A172 (cell line): ENCODE results near the gene DHX38. TPM values are rescaled to one million over a fixed set of nuclear protein-coding genes. Genes with fewer than 3 reads are reported as not detected.

Experiments used
- DNase-seq: peaks from one replicate; pipeline ENCODE4 v3.0.0-alpha.2; 2015; ENCODE audit warnings: low spot score
- total RNA-seq: library from RNA; depleted of rRNA; stranded (reverse); fragments of >200 nt; shearing (Covaris generic); gene quantifications from 2 replicates; pipeline ENCODE4 v1.2.3, GENCODE V29; 2014

The DHX38 gene
- total RNA-seq, 1 experiment from 2014 or later: 47.2 TPM

GRCh38 chr16:72120026-72120425, 26.4 kb downstream of the DHX38 start:
- DNase-seq: no peak

DNA sequence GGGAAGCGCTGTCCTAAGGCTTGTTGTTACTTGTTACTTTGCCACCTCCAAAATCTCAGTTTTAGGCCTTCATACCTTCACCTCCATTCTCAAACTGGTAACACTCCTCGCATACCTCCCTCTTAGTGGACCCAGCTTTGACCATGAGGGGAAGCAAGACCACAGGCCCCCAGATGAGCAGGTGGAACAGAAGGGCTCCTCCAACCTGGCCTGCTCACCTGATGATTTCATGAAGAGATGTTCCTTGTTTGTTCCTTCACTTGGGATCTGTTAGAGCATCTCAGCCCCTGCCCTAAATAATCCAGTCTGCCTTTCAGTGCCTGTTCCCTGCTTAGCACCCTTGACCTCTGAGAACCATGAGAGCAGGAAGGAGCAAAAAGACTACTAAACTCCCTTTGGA, 28.7 kb downstream of the DHX38 start:
- DNase-seq: no peak

DNA sequence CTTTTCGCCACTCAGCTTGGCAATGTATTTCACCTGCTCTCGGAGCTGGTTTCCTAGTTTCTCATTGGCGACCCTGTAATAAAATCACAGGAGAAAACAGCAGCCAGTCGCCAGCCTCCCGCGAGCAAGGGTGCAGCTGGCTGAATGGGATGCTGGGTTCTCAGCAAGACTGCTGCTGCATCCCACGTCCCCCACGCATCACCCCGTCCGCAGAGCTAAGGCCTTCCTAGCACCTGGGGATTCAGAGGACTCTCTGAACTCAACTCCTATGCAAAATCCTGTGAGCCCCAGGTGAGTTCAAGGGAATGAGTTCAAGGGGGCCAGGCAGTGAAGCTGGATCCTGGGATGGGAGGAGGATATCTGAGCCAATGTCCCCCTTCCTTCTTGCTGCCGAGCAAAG, 29.3 kb downstream of the DHX38 start:
- DNase-seq: no peak

DNA sequence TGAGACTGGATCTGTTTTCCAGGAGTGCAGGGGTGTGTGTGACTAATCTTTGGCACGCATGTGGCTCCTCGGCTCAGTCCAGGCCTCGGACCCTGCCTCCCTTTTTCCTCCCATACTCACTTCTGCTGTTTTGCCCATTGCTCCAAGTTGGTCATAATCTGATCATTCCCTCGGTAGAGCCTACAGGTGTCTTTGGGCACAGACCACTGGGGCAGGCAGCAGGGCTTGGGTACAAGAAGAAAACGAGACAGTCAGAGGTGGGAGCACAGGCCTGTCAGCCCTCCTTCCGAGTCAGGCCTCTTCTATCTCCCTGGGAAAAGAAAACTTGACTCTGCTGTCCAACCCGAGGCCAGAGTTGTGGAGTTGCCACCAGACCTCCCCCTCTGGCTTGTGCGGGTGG, 29.8 kb downstream of the DHX38 start:
- DNase-seq: no peak

- no peak for DNase-seq
Observed at GRCh38 chr16:72124148-72124547, 30.5 kb downstream of the DHX38 start.

GRCh38 chr16:72124761-72125634, 31.4 kb downstream of the DHX38 start:
- DNase-seq: peak; percentile 69

DNA sequence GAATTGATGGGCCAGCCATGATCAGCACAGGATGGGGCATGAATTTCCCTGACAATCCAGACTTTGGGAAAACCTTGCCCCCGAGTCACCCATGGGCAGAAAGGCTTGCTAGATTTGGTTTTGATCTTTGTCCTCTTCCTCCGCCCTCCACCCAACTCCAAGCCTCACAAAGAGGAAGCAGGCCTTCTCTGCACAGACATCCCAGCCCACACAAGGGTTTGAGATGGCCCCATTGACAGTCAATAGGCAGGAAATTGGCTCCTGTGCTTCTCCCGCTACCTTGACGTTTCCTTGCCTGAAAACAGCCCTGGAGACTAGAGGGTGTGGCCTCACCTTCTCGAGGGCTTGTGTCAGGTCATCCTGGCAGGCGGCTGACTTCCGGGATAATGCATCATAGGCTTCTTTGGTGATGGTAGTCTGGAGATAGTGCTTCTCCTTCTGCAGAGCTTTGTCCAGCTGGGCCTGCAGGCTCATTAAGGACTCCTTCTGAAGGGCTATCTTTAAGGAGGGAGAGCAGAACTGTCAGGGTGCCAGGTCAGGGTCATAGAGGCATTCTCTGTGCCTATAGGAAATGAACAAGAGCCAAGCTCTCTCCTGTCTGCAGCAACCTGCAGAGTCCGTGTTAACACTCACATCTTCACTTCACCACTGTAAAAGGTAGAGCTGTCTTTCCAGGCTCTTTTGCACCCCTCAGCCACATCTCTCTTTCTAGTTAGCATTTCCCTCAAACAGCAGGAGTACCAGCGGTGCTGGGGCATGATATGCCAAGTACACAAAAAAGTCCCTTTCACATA, 32.2 kb downstream of the DHX38 start:
- no peak for DNase-seq

GRCh38 chr16:72126429-72126765, 32.8 kb downstream of the DHX38 start:
- DNase-seq: no peak

DNA sequence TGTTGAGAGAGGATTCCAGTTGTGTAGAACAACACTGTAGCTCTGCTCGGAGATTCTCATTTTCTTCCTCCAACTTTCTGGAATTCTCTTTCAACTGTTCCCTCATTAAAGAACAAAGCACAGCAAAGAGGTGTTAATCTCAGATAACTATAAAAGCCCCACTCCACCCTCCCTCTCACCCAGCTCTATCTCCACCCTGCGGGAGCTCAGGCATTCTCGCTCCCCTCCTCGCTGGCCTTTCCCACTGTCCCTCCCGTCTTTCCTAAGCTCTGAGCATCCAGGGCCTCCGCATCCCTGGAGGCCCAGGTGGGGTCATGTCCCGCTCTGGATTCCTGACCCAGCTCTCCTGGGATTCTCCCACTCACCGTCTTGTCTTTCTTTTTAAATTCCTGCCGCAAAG, 35.1 kb downstream of the DHX38 start:
- no peak for DNase-seq

DNA sequence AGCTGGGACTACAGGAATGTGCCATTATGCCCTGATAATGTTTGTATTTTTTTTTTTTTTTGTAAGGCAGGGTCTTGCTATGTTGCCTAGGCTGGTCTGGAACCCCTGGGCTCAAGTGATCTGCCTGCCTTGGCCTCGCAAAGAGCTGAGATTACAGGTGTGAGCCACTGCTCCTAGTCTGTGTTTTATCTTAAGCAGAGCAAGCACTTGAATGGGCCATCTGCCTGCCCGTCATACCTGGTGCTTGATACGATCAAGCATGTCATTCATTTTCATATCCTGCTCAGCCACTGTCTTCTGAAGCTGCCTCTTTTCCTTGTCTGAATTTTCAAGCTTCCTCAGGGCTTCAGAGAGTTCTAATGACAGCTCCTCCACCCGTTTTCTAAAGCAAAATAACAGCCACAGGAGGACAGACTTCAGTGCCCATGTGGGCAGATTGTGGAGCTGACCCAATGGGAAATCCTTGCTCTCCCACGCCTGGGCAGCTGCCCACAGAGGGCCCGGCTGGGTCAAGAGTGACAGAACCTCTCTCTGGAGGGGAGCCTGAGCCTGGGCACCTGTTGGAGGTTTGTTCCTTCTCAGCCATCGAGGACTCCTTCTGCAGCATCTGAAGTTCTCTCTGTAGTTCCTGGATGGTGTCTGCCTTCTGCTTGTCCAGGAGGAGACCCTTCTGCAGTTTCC, 36.5 kb downstream of the DHX38 start:
- no peak for DNase-seq

DNA sequence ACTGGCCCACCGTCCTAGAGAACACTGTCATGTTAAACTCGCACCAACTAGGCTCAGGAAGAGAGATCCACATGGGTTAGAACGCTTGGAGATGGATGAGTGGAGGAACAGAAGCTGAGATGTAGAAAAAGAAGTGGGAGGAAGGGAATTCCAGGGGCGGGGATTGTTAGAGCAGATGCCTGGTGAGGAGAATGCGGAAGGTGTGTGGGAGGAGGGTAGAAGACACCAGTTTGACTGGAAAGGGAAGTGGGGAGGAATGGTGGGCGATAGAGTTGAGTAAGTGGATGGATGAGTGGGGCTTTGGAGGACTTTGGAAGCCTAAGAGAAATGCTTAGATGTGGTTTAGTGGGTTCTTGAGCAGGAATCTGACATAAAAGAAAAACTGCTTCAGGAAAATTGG, 37.4 kb downstream of the DHX38 start:
- DNase-seq: no peak

GRCh38 chr16:72132726-72133125, 39.1 kb downstream of the DHX38 start:
- DNase-seq: no peak

GRCh38 chr16:72134507-72134906, 40.9 kb downstream of the DHX38 start:
- no peak for DNase-seq

DNA sequence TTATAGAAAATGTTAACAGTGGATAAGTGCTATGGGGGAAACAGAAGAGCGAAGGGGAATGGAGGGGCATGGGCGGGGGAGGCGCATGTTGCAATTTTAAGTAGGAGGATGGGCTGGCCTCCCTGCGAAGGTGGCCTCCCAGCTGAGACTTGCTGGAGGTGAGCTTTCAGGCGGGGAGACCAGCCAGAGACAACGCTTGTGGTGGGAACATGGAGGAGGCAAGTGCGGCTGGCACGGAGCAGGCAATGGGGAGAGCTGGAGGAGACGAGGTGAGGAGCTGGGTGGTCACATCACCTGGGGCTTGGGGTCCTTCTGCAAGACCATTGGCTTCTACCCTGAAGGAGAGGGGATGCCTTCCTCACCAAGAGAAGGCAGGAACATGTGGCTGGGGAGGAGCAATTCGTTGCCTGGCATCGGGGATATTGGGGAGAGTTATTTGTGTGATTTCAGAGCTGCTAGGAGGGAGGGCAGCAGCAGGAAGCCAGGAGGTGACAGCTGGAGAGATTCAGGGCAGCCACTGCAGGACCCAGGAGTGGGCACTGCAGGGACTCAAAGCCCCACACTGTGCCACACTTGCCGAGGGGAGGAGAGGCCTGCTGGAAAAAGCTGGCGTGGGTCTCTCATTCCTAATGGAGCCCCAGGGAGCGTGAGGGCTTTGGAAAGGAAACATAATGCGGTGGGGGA, 43.9 kb downstream of the DHX38 start:
- no peak for DNase-seq

DNA sequence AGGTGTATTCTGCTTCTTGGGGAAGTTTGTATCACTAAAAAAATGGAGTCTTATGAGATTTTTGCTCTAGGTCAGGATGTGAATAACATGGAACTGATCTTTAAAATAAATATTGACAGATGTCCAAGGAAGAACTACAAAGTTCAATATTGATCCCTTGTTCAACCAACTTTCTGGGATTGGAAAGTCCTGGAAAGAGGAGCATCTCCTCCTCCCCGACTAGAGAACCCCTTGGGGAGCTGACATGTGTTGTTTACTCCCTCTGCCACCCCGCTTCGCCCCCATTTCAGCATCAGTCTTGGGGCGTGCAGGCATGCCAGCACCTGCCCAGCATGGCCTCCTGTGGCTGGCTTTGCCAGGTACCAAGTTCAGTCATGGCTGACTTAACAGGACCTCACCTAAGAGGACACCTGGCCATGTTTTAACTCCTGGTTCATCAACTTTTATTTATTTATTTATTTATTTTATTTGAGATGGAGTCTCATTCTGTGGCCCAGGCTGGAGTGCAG, 44.5 kb downstream of the DHX38 start:
- no peak for DNase-seq

DNA sequence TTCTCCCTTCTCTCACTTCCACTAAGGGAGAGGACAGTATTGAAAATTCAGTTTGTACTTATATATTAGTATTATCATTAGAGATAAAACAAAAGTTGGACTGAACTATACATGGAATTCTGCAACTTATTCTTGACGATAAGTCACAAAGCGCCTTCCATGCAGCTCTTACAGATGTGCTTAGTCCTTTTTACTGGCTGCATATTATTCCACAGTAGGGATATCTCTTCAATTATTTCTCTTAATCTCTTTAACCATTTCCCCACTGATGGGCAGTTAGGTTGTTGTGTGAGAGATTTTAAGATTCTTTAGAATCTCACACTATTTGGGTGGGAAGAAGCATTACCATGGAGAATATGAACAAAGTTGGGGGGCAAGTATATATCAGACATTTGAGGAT, 46.3 kb downstream of the DHX38 start:
- DNase-seq: no peak

GRCh38 chr16:72142476-72142875, 48.8 kb downstream of the DHX38 start:
- no peak for DNase-seq

DNA sequence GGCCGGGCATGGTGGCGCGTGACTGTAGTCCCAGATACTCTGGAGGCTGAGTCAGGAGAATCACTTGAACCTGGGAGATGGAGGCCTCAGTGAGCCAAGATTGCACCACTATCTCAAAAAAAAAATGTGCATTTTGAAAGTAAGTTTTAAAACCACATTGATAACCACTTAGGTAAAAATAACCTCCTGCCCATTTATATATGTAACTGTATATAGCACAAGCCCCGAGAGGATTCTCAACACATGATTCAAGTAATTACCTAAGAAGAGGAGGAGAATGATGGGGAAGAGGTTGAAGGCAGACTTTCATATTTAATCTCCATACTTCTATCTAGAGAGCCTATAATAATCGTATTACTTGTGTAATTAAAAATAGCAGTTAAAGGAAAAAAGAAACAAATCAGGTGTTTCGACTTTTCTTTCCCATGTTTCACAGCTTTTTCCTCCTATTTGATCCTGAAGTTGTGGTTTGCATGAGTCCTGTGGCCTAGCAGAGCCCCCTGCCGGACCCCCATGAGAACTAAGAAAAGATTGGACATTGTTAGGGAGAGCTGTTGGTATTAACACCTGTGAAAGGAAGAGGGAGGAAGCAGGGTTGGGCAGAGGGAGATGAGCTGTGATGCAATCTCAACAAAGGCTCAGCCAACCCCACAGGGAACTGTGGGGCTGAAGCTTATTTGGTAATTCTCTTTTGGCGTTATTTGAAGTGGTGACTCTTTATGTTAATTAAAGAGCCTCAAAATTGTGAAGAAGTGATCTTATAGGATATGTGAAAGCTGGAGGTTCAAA, 56.2 kb downstream of the DHX38 start:
- DNase-seq: peak; percentile 22

DNA sequence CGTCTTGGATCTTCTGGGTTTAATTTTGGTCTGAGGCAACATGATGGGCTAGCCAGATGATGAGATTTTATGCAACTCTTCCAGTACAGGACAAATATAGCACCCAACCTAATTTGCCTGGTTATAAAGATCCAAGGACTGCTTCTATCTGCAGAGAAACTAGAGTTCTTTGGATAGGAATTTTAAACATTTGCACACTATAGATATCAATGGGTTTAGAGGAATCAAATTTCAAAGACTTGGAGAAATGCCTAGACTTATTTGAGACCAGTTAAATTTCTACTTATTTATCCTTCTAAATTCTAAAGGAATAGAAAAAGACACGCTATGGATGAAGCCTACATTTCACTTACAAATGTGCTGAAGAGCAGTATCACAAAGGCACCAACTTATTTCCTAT, 65.7 kb downstream of the DHX38 start:
- no peak for DNase-seq

DNA sequence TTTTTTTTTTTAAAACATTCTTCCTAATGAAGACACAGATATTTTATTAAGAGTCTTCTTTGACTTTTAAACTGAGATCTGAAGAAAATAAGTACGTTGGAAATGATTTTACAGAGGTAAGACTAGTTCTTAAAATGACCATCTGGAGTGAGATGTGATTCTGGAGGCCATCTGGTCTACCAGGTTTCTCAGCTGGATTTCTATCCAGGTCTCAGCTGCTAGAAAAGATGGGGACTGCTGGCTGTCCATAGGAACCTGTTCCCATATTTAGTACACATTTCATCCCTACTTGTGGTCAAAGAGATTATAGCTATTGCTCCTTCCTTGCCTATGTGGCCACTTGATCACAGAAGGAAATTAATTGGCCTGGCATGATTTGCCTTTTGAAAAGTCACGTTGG, 66.2 kb downstream of the DHX38 start:
- no peak for DNase-seq

DNA sequence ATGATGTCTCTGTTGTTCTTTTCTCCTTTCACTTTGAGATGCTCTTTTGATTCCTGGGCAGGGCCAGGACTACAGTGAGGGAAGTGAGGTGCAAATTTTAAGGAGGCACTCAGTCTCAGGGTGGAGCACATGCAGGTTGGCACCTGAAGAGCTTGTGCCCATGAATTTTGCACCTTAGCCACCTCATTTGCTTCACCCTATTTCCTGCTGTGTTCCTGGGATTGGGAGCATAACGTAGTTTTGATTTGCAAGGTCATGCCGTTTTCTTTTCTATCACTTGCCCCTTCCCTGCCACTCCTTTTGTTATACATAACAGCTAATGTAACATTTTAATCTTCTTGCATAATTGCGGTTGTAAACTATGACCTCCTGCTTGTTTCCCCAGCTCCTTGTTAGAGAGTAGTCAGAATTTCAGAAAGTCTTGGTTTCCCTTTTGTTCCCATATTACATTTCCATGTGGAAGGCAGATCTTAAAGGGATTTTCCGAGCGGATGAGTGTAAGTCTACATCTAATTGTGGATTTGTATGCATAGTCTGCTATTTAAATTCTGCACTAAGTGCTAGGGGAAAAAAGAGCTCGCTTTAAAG, 68.6 kb downstream of the DHX38 start:
- DNase-seq: no peak
